HepG2 (cell line): ENCODE results near the gene NEURL4. TPM values are rescaled to one million over a fixed set of nuclear protein-coding genes. Genes with fewer than 3 reads are reported as not detected.

Experiments
- AGO2 ChIP-seq: fragments of 200-400 bp; formaldehyde crosslinking; optimal IDR thresholded peaks from 2 replicates; pipeline ENCODE3; 2017; ENCODE audit warnings: mild to moderate bottlenecking, low read depth, low read length, moderate library complexity
- AHR ChIP-seq: IDR thresholded peaks from 2 replicates; pipeline ENCODE4 v1.6.1; 2018; ENCODE audit warnings: missing genetic modification reagents, missing compliant biosample characterization
- BHLHE40 ChIP-seq: IDR thresholded peaks from 2 replicates; pipeline ENCODE4 v1.6.1; 2011; ENCODE audit warnings: low read length, improper control_type of control experiment
- EP300 ChIP-seq, 3 experiments: sonication (generic) in 1 of 3; formaldehyde crosslinking in 1 of 3; IDR thresholded peaks; 2 replicates each; pipeline versions ENCODE4 v1.5.1 to v1.6.1; 2011 to 2020; ENCODE audit warnings: low read depth in 2 of 3, low read length in 2 of 3, borderline replicate concordance in 1 of 3, improper control_type of control experiment in 1 of 3, mild to moderate bottlenecking in 1 of 3, missing genetic modification reagents in 1 of 3, moderate library complexity in 1 of 3
- FOXJ3 ChIP-seq: sonication (generic); formaldehyde crosslinking; IDR thresholded peaks from 2 replicates; pipeline ENCODE4 v1.4.0; 2020; ENCODE audit warnings: missing genetic modification reagents, mild to moderate bottlenecking, borderline replicate concordance
- HNRNPK ChIP-seq: fragments of 200-400 bp; formaldehyde crosslinking; IDR thresholded peaks from 2 replicates; pipeline ENCODE4 v1.6.1; 2018; ENCODE audit warnings: low read length, low read depth, moderate library complexity, mild to moderate bottlenecking; ENCODE audit not compliant: poor library complexity, severe bottlenecking
- MAFF ChIP-seq: IDR thresholded peaks from 2 replicates; pipeline ENCODE4 v1.6.1; 2011; ENCODE audit warnings: low read depth, low read length, improper control_type of control experiment
- MYC ChIP-seq: sonication (generic); formaldehyde crosslinking; IDR thresholded peaks from 2 replicates; pipeline ENCODE4 v1.9.0; 2021; ENCODE audit warnings: missing genetic modification reagents, borderline replicate concordance
- PAWR ChIP-seq: sonication (generic); formaldehyde crosslinking; IDR thresholded peaks from 2 replicates; pipeline ENCODE4 v1.4.0; 2020; ENCODE audit warnings: missing genetic modification reagents, mild to moderate bottlenecking, borderline replicate concordance
- TEAD3 ChIP-seq: optimal IDR thresholded peaks from 2 replicates; pipeline ENCODE3; 2016; ENCODE audit warnings: borderline replicate concordance
- TGIF2 ChIP-seq: IDR thresholded peaks from 2 replicates; pipeline ENCODE4 v1.6.1; 2016; ENCODE audit warnings: control low read depth, missing compliant biosample characterization
- ZBTB38 ChIP-seq: sonication (generic); formaldehyde crosslinking; IDR thresholded peaks from 2 replicates; pipeline ENCODE4 v1.5.1; 2020; ENCODE audit warnings: mild to moderate bottlenecking, missing genetic modification reagents
- ZNF121 ChIP-seq: sonication (generic); formaldehyde crosslinking; IDR thresholded peaks from 2 replicates; pipeline ENCODE4 v1.5.0; 2020; ENCODE audit warnings: mild to moderate bottlenecking, missing genetic modification reagents
- ZNF251 ChIP-seq: sonication (generic); formaldehyde crosslinking; IDR thresholded peaks from 2 replicates; pipeline ENCODE4 v1.9.0; 2021; ENCODE audit warnings: mild to moderate bottlenecking, missing genetic modification reagents
- ZNF546 ChIP-seq: sonication (generic); formaldehyde crosslinking; conservative IDR thresholded peaks from 2 replicates; pipeline ENCODE4 v1.8.1; 2023; ENCODE audit warnings: mild to moderate bottlenecking, missing genetic modification reagents
- ZNF773 ChIP-seq: sonication (generic); formaldehyde crosslinking; IDR thresholded peaks from 2 replicates; pipeline ENCODE4 v1.4.0; 2020; ENCODE audit warnings: missing genetic modification reagents, borderline replicate concordance
- ZNF891 ChIP-seq: sonication (generic); formaldehyde crosslinking; IDR thresholded peaks from 2 replicates; pipeline ENCODE4 v1.5.0; 2020; ENCODE audit warnings: mild to moderate bottlenecking, missing genetic modification reagents
- polyA plus RNA-seq, 8 experiments: library from polyadenylated mRNA; depleted of rRNA in 3 of 8; stranded (reverse) in 7 of 8; unstranded in 1 of 8; fragments of >200 nt; fragmentation: Illumina TruSeq in 4 of 8; extraction: Trizol in 4 of 8; gene quantifications; 2 replicates each; pipeline versions ENCODE4 v1.2.1 to v1.2.3, GENCODE V29; 2011 to 2016; ENCODE audit warnings: low read depth in 4 of 8, missing spikeins in 1 of 8, mixed read lengths in 1 of 8; ENCODE audit not compliant: insufficient read depth in 1 of 8
- total RNA-seq, 5 experiments: library from RNA; depleted of rRNA; stranded (reverse); fragments of >200 nt; fragmentation: Illumina TruSeq; extraction: Trizol; gene quantifications; 2 replicates each; pipeline ENCODE4 v1.2.3, GENCODE V29; 2016; ENCODE audit warnings: low read depth in 1 of 5
- TF ChIP-seq, protein P1 (sequence below): sonication (generic); formaldehyde crosslinking; IDR thresholded peaks from 2 replicates; pipeline ENCODE4 v1.9.0; 2022; ENCODE audit warnings: missing genetic modification reagents, mild to moderate bottlenecking, borderline replicate concordance
- TF ChIP-seq, protein P2 (sequence below): sonication (generic); formaldehyde crosslinking; IDR thresholded peaks from 2 replicates; pipeline ENCODE4 v1.4.0; 2020; ENCODE audit warnings: mild to moderate bottlenecking, missing genetic modification reagents
- TF ChIP-seq, protein P3 (sequence below): IDR thresholded peaks from 2 replicates; pipeline ENCODE4 v1.6.1; 2012; ENCODE audit warnings: low read depth, low read length, improper control_type of control experiment
- TF ChIP-seq, protein P4 (sequence below): IDR thresholded peaks from 2 replicates; pipeline ENCODE4 v1.6.1; 2016; ENCODE audit warnings: mild to moderate bottlenecking

NEURL4 gene
- total and polyA plus RNA-seq, 2 of the 13 experiments (the other 11 are each of a cell fraction or from before 2014, with no cell fraction given) = 14.8 to 15.7 TPM

DNA sequence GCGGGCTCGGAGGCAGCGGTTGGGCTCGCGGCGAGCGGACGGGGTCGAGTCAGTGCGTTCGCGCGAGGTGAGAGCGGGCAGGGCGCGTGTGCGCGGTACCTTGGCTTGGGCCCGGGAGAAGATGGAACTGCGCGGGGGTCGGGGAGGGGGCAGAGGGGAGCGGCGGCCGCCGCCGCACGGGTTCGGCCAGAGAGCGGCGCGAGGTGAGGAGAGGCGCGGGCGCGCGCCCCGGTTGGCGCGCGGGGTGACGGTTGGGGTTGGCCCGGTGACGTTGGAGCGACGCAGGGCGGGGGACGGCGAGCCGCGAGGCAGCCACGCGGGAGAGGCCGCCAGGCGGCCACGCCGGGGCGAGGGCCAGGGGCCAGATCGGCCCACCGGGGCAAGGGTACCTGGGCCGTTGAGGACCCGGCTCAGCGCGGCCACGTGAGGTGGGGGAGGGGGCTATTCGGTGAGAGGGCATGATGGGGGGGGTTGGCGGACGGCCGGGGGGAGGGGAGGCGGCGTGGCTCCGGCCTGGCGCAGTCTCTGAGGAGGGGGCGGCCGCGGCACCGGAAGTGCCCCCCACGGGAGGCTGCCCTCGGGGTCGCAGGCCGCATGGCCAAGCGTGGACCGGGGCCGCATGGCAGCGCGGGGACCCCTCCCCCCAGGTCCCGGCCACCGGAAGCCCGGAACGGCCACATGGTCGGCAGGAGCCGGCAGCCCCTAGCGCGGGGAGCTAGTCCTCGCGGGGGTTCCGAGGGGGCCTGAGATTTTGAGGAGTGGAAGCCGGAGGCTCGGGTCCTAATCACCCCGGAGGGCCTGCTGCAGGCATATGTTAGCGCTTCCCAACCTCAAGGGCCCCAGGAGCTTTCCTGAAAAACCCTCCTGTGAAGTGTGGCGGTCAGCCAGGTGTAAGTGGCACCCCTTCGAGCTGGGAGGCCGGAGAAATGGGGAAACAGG is 21.2 kb downstream of the NEURL4 start (continued):
- TF ChIP-seq, protein P1, sequence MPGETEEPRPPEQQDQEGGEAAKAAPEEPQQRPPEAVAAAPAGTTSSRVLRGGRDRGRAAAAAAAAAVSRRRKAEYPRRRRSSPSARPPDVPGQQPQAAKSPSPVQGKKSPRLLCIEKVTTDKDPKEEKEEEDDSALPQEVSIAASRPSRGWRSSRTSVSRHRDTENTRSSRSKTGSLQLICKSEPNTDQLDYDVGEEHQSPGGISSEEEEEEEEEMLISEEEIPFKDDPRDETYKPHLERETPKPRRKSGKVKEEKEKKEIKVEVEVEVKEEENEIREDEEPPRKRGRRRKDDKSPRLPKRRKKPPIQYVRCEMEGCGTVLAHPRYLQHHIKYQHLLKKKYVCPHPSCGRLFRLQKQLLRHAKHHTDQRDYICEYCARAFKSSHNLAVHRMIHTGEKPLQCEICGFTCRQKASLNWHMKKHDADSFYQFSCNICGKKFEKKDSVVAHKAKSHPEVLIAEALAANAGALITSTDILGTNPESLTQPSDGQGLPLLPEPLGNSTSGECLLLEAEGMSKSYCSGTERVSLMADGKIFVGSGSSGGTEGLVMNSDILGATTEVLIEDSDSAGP (CRISPR knock-in tag) = peak; percentile 12
- TF ChIP-seq ZBTB38 (CRISPR knock-in tag) (no peak), ZNF251 (no peak), ZNF546 (0 out of 2 replicates have a peak, but pooled peaks have one; percentile 61), PAWR (CRISPR knock-in tag) (no peak), BHLHE40 (no peak), TGIF2 (peak; percentile 78), EP300 (IDR thresholded peaks at IDR 0.05; ENCODE audit: low read depth in 2 of 2, low read length in 2 of 2) (no peak), EP300 (CRISPR knock-in tag; IDR thresholded peaks at IDR 0.05; ENCODE audit: borderline replicate concordance) (no peak), TEAD3 (CRISPR knock-in tag) (no peak), FOXJ3 (no peak), AGO2 (peak; percentile 91), ZNF891 (peak; percentile 11; the same call in 1 of the 2 replicates), HNRNPK (peak; percentile 79), MYC (peak; percentile 99), AHR (0 out of 2 replicates have a peak, but pooled peaks have one; percentile 20), ZNF773 (CRISPR knock-in tag) (0 out of 2 replicates have a peak, but pooled peaks have one; percentile 35), MAFF (no peak), ZNF121 (CRISPR knock-in tag) (no peak)
- TF ChIP-seq, protein P2, sequence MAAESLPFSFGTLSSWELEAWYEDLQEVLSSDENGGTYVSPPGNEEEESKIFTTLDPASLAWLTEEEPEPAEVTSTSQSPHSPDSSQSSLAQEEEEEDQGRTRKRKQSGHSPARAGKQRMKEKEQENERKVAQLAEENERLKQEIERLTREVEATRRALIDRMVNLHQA (CRISPR knock-in tag) = no peak
- TF ChIP-seq, protein P3, sequence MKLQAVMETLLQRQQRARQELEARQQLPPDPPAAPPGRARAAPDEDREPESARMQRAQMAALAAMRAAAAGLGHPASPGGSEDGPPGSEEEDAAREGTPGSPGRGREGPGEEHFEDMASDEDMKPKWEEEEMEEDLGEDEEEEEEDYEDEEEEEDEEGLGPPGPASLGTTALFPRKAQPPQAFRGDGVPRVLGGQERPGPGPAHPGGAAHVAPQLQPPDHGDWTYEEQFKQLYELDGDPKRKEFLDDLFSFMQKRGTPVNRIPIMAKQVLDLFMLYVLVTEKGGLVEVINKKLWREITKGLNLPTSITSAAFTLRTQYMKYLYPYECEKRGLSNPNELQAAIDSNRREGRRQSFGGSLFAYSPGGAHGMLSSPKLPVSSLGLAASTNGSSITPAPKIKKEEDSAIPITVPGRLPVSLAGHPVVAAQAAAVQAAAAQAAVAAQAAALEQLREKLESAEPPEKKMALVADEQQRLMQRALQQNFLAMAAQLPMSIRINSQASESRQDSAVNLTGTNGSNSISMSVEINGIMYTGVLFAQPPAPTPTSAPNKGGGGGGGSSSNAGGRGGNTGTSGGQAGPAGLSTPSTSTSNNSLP = no peak
- TF ChIP-seq, protein P4, sequence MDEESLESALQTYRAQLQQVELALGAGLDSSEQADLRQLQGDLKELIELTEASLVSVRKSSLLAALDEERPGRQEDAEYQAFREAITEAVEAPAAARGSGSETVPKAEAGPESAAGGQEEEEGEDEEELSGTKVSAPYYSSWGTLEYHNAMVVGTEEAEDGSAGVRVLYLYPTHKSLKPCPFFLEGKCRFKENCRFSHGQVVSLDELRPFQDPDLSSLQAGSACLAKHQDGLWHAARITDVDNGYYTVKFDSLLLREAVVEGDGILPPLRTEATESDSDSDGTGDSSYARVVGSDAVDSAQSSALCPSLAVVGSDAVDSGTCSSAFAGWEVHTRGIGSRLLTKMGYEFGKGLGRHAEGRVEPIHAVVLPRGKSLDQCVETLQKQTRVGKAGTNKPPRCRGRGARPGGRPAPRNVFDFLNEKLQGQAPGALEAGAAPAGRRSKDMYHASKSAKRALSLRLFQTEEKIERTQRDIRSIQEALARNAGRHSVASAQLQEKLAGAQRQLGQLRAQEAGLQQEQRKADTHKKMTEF (CRISPR knock-in tag) = peak; percentile 36; the same call in 1 of the 2 replicates
